Measurements from ENCODE around the gene LDLRAD3.

GRCh38 chr11:36222831-36223635 lies 279.2 kb downstream of the LDLRAD3 start:
- TF ChIP-seq CTCF (IDR thresholded peaks at IDR 0.05) = no peak
- TF ChIP-seq EP300 (IDR thresholded peaks at IDR 0.05) = no peak

Data from ovary (tissue), 3 donors.